ENCODE measurements around the gene HILPDA.
"Not testable (repeated sequence)": the region's sequence is repeated elsewhere in the genome, so short reads cannot be mapped to it uniquely, and the experiment has no call there.

The HILPDA gene

DNA sequence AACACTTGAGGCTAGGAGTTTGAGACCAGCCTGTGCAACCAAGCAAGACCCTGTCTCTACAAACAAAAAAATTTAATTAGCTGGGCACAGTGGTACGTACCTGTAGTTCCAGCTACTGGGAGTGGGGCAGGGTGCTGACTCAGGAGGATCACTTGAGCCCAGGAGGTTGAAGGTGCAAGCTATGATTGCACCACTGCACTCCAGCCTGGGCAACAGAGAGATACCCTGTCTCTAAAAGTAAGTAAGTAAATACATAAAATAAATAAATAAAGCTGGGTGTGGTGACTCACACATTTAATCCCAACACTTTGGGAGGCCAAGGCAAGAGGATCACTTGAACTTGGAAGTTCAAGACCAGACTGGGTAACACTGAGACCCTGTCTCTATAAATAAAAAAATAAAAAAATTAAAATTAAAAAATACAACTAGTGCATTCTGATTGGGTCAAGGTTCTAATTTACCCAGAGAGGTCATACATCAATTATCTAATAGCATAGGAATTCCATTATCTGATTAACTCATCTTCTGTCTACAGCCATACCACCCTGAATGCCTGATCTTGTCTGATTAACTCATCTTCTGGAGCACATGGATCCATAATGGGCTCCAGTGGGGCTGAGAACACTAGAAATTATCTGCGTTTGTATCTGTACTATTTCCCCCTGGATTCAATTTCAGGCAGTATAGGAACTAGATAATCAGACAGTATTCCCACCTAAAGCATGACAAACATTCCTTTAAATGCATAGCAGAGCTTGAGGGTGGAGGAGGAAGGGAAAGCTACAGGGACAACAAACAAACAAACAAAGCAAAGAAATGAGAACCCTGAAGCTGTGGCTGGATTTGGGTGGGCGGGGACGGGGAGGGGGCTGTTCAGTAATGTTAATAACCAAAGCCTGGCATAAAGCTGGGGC is 21.0 kb upstream of the HILPDA start:
- DNase-seq, result no peak

DNA sequence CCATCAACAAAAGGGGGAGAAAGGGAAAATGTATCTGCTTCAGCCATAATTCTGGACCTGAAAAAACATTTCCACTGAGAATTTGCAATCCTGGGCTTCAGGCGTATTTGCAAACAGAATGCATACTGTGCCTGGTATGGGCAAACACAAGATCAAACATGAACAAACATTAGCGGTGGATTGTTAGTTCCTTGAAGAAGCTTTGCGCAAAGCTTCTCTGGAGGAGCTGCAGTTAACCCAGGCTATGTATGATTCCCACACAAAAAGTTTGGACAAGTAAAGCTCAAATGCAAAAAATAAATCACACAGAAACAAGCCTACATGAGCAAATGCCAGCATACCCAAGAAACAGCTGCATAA is 20.4 kb upstream of the HILPDA start:
- DNase-seq, result no peak

DNA sequence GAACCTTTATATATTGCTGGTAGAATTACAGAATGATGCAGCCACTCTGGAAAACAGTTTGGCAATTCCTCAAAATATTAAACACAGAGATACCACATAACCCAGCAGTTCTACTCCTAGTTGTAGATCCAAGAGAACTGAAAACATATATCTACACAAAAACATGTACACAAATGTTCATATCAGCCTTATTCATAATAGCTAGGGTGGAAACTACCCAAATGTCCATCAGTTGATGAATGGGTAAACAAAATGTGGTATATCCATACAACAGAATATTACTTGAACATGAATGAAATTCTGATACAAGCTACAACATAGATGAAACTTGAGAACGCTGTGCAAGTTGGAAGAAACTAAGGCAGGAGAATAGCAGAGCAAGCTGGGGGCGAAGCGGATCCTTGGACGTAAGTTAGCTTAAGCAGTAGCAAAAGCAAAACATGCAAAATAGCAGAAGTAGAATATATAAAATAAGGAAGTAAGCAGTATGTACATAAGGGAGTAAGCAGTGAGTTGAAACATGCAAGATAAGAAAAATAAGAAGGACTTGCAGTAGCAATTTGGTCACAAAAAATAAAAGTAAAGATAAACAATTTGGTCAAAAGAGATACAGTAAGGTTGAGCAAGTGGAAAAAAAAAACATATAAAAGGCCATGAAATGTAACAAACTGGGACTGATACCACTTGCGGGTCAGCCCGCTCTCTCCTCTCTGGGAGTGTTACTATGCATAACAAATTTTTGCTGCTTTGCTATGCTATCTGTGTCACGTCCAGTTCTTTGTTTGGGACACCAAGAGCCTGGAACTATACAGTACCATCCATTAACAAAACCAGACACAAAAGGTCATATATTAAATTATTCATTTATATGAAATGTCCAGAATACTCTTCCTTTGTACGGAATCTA is 18.0 kb upstream of the HILPDA start:
- no peak for DNase-seq

DNA sequence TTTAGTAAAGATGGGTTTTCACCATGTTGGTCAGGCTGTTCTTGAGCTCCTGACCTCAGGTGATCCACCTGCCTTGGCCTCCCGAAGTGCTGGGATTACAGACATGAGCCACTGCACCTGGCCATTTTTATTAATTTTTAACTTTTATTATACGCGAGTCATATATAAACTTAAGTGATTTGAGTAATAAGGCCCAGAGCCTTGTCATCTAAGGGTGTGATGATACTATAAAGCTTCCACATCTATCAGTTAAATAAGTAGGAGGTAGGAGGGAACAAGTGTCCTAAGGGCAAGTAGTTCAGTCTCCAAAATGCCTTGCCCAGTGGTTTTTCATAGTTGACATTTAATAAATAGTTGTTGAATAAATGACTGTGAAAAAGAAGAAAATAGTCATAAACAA is 13.3 kb upstream of the HILPDA start:
- no peak for DNase-seq

DNA sequence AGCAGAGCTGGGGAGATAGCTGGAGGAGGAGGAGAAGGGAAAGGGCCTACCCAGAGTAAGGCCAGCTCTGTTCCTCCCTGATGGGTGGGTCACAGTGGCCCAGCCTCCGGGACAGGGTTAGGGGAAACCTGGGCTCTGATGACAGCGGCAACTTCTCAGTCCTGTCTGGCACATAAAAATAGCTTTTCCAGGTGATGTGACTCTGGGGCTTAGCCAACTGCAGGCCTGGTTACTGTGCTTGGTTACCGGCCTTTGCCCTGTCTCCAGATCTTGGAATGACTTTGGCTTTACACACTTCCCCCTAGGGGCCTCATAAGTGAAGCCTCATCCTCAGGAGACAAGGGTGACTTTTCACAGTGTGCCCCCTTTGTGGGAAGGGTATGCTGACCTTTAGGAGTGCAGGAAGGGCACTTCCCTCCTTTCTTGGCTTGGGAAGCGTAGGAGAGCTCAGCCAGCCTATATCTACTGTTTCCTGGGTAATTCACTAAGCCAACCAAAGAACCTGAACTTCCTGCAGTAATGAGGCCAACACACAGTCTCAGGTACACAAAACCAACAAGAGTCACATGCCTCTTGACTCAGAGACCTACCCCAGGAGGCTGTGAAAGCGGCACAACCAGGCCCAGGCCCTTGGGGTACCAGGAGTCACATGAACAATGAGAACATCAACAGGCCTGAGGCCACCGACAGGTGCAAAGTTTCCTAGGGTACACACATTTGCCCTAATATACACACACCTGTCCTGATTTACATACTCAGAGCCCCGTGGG is 11.7 kb upstream of the HILPDA start:
- no peak for DNase-seq

DNA sequence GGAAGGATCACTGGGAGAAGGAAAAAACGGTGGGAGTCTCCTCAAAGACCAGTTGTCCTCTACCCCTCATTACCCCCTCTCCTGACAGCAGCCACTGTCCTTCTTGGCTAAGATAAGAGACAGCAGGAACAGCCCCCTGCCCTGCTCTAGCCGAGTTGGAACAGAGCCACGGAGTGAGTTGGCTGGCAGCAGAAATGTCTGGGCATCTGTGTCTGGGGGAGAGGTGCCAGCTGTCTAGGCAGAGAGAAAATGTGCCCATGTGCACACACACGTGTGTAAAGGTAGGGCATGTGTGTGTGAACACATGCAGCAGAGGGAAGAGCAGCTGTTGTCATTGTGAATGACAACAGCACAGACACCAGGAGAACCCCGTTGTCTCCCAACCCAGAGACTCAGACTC is 9.4 kb upstream of the HILPDA start:
- DNase-seq, result no peak

DNA sequence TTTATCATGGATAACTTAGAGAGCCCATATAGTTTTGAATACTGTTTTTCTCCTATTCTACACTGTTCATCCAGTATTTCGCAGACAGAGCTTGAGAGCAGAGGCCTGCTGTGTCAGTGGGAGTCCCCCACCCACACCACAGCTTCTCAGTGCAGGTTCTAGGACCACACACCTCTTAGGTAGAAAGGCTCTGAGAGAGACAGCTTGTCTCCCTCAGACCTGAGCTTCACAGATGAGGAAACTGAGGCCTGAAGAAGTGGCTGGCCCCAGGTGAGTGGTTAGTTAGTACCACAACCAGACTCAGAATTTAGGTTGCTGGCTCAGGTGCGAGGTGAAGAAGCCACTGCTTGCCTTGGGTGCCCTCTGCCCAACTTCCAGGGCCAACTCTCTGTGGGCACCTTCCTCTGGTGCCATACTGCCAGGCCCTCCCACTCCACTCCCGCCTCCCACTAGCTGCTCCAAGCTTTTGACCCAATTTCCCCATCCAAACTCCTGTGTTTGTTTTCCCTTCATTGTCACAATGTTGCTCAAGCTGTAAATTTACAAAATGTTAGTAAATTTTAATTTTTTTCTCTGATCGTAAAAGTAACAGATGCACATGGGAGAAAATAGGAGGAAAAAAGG is 7.6 kb upstream of the HILPDA start:
- DNase-seq, result no peak

DNA sequence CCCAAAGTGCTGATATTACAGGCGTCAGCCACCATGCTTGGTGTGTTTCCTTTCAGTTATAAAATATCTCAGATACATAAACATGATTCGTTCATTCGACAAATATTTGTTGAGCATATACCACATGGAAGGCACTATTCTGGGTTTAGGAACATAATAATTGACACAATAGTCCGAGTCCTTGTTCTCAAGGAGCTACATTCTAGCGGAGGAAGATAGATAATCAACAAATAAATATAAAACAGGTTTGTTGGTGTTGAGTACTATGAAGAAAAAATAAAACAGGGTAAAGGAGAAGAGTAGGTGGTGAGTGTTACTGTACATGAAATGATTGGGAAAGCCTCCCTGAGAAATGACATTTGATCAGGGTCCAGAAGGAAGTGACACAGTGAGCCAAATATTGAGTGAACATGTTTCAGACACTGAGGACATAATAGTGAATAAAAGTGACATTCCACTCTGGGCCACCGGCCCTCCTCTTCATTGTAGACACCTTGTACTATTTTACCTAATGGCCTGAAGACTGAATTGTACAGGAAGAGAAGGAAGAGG is 6.9 kb upstream of the HILPDA start:
- no peak for DNase-seq

DNA sequence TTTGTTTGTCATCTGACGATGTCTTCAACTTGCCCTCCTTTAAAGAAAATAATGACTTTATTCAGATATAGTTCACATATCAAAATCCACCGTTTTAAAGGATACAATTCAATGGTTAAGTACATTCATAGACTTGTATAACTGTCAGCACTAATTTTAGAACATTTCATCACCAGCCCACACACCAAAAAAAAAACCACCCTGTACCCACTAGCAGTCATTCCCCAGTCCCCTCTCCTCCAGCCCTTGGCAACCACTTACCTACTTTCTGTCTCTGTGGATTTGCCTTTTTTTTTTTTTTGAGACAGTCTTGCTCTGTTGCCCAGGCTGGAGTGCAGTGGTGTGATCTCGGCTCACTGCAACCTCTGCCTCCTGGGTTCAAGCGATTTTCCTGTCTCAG is 5.3 kb upstream of the HILPDA start:
- no peak for DNase-seq

DNA sequence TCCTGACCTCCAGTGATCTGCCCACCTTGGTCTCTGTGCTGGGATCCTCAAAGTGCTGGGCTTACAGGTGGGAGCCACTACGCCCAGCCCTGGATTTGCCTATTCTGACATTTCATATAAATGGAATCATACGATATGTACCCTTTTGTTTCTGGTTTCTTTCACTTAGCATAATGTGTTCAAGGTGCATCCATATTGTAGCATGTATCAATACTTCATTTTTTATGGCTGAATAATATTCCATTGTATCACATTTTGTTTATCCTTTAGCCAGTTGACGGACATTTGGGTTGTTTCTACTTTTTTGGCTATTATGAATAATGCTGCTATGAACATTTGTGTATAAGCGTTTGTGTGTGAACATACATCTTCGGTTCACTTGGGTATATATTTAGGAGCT is 4.8 kb upstream of the HILPDA start:
- DNase-seq, result no peak

DNA sequence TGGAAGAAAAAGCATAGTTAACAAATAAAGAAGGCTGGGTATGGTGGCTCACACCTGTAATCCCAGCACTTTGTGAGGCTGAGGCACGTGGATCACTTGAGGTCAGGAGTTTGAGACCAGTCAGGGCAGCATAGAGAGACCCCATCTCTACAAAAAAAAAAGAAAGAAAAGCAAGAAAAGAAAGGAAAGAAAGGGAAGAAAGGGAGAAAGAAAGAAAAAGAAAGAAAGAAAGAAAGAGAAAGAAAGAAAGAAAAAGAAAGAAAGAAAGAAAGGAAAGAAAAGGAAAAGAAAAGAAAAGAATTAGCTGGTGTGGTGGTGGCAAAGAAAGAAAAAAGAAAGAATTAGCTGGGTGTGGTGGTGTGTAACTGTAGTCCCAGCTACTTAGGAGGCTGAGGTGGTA is 3.1 kb upstream of the HILPDA start:
- DNase-seq, result no peak

DNA sequence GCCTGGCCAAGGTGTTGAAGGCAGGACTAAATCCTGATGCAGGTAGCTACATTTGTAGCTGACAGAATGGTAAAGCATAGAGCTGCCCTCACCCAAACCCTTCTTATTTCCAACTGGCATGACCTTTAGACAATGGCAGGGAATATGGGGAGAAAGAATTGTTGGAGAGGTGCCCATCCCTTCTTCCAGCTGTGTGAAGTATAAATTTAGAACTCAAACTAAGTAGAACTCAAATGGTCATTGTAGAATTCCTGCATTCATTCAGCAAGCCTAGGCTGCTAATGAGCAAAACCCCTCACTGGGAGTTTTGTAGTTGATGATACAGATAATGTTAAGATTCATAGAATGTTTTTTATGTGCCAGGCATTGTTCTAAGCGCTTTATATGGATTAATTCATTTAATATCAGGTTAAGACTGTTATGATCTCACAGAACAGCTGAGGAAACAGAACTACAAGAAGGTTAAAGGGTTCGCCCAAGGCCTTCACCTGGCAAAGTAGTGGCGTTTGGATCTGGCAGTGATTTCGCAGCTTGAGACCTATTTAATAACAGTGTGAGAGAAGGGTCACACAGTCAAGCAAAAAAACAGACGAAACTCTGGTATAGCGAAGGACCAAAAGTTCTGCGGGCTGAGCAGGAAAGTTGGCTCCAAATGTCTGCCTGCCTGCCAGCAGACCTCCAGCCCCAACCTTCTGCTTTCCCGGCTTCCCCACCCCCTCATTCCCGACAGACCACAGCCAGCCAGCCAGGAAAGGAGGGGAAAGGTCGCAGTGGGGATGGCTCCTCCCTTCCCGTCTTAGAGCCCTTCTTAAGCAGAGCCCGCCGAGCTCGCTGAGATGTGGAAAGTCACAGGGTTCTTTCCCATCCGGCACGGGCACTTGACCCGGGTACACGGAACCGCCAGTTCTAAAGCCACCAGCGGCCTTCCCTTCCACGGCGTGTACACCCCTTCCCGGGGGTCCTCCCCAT is 1.6 kb upstream of the HILPDA start:
- peak; percentile 90 for DNase-seq

DNA sequence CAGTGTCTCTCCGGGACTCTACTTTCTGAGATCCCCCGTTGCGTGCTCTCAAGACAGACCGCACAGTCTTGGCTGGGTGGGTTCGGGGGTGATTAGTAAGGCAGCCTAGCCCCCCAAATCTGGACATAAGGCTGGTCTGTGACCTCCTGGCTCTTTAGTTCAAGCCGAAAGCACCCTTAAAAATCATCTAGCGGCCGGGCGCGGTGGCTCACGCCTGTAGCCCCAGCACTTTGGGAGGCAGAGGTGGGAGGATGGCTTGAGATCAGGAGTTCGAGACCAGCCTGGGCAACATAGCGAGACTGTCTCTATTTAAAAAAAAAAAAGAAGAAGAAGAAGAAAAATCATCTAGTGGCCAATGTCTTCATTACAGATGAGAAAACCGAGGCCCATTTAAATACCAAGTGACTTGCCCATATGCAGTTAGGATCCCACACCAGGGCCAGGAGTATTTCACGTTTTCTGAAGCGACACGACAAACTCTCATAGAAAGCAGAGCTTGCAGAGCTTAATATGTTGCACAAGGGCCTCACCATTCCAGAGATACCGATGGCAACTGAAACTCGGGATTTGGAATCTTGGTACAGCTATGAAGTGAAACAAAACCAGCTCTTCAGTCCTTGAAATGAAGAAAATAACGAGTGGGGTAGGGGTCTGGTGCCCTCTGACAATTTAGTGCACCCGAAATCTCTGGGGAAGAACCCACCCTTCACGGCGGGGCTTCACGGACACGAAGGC is 703 bp upstream of the HILPDA start:
- peak; percentile 61 for DNase-seq

DNA sequence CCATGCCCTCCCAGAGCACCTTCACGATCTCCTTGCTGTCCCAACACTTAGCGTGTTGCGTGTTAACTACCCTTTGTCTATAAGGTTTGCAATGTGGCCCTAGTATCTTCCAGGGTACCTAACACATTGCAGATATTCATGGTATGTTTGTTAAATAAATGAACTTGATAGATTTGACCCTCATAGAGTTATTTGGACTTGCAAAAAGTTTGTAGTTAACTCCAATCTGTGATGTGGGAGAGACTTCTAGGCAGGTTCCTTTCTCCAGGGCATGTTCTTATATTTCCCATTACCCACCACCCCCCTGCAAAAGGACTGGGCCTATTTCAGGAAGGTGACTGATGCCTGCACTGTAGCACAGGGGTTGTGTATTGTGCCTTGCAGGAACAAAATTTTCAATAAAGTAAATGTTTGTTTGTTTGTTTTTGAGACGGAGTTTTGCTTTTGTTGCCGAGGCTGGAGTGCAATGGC is 612 bp downstream of the HILPDA start:
- DNase-seq, result no peak

DNA sequence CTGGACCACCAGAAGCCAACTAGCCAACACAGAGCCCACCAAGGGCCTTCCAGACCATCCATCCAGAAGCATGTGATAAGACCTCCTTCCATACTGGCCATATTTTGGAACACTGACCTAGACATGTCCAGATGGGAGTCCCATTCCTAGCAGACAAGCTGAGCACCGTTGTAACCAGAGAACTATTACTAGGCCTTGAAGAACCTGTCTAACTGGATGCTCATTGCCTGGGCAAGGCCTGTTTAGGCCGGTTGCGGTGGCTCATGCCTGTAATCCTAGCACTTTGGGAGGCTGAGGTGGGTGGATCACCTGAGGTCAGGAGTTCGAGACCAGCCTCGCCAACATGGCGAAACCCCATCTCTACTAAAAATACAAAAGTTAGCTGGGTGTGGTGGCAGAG is 1.7 kb downstream of the HILPDA start:
- not testable (repeated sequence) for DNase-seq

DNA sequence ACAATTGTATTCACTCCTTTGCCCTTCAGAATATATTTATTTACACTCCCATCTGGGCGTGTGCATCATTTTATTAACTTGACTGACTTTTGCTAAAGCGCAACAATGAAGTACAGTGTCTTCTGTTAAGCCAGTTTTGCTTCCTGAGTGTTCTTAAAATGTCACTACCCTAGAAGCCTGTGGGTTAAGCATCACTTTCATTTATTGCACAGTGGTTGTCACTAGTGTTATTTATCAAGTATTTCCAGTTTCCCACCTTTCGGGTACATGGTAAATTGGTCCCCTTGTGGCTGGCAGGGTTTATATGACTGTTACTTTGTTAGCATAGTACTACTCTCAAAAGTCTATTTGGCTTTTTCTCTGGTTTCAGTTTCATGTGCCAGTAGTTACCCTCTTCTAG is 3.3 kb downstream of the HILPDA start:
- DNase-seq, result no peak

DNA sequence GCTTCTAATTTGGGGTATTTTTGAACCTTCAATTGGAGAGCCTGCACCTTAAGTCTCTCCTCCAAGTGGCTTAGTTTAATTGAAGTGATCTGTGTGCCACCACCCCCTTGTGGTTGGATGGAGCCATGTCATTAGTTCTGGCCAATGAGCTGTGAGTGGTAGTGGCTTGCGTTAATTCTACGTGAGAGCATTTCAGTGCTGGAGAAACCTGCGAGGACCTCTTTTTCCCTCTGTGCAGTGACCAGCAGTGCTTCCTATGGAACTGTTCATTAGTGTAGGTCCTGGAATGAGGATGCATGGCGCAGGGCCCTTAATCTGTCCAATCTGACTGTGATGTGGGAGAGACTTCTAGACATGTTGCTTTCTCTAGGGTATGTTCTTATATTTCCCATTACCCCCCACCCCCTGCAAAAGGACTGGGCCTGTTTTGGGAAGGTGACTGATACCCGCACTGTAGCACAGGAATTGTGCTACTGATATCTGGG is 3.8 kb downstream of the HILPDA start:
- DNase-seq, result peak; percentile 59

DNA sequence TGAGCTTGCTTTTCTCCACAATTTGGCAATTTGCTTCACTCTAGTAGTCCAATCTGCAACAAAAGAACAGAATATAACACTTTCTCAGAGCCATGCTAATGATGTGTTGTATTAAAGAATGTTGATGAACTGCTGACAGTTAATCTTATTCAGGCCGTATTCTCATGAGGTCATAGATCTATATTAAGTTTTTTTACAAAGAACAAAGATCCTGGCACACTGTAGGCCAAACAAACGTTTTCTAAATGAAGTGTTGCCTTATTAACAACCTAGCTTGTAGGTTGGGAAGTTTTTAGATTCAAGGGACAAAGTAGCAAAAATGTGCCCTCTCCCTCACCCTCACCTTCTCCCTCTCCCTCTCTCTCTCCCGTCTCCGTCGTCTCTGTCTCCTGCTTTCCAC is 6.8 kb downstream of the HILPDA start:
- DNase-seq, result no peak

DNA sequence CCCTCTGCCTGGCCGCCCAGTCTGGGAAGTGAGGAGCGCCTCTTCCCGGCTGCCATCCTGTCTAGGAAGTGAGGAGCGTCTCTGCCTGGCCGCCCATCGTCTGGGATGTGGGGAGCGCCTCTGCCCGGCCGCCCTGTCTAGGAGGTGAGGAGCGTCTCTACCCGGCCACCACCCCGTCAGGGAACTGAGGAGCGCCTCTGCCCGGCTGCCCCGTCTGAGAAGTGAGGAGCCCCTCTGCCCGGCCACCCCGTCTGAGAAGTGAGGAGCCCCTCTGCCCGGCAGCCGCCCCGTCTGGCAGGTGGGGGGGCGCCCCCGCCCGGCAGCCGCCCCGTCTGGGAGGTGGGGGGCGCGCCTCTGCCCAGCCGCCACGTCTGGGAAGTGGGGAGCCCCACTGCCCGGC is 7.7 kb downstream of the HILPDA start:
- DNase-seq, result not testable (repeated sequence)

DNA sequence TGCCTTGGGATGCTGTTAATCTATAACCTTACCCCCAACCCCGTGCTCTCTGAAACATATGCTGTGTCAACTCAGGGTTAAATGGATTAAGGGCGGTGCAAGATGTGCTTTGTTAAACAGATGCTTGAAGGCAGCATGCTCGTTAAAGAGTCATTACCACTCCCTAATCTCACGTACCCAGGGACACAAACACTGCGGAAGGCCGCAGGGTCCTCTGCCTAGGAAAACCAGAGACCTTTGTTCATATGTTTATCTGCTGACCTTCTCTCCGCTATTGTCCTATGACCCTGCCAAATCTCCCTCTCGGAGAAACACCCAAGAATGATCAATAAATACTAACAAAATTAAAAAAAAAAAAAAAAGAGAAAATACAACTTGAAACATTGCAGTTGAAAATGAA is 8.3 kb downstream of the HILPDA start:
- DNase-seq, result not testable (repeated sequence)

Measured in fibroblast of skin of right quadriceps (primary cell).